Keratinocyte (primary cell): Measurements from ENCODE around the gene DNAH17. TPM values are rescaled to one million over a fixed set of nuclear protein-coding genes. Genes with fewer than 3 reads are reported as not detected.

Experiments used
- DNase-seq: peaks from one replicate; pipeline ENCODE4 v3.0.0-alpha.2; 2011; ENCODE audit warnings: low read depth, missing footprints, low spot score
- FAIRE-seq: peaks from 2 replicates; lab custom pipeline; 2011; peaks lifted over from hg19 to GRCh38; lab: Jason Lieb, UNC
- H2AFZ ChIP-seq: 2 replicates; pipeline ENCODE4 v1.6.0; 2012; ENCODE audit warnings: low read length, control low read depth, inconsistent platforms; ENCODE audit not compliant: control insufficient read depth
- H3K27ac ChIP-seq: 2 replicates; pipeline ENCODE4 v1.5.1; 2011; ENCODE audit warnings: low read length; ENCODE audit not compliant: control insufficient read depth, insufficient read depth
- H3K27me3 ChIP-seq: 3 replicates; pipeline ENCODE4 v1.6.0; 2011; ENCODE audit warnings: low read length; ENCODE audit not compliant: control insufficient read depth, insufficient read depth; ENCODE audit errors: extremely low read depth
- H3K36me3 ChIP-seq, 2 experiments: 2 replicates in 1 of 2; 3 replicates in 1 of 2; pipeline ENCODE4 v1.5.1; 2011; ENCODE audit warnings: low read length in 2 of 2, mild to moderate bottlenecking in 1 of 2; ENCODE audit not compliant: control insufficient read depth in 2 of 2, insufficient read depth in 2 of 2; ENCODE audit errors: extremely low read depth in 1 of 2
- H3K4me1 ChIP-seq: 3 replicates; pipeline ENCODE4 v1.5.1; 2011; ENCODE audit warnings: low read length; ENCODE audit not compliant: control insufficient read depth, insufficient read depth; ENCODE audit errors: extremely low read depth
- H3K4me2 ChIP-seq: 3 replicates; pipeline ENCODE4 v1.6.0; 2011; ENCODE audit warnings: low read depth, low read length; ENCODE audit not compliant: control insufficient read depth, insufficient read depth; ENCODE audit errors: extremely low read depth
- H3K4me3 ChIP-seq, 3 experiments: fragments of 200-600 bp in 1 of 3; sonication (generic) in 1 of 3; 2 replicates in 2 of 3; 3 replicates in 1 of 3; pipeline ENCODE4 v1.5.1; 2011 to 2016; ENCODE audit warnings: low read length in 3 of 3, mild to moderate bottlenecking in 3 of 3, control low read depth in 2 of 3, inconsistent platforms in 1 of 3, low read depth in 1 of 3, mixed read lengths in 1 of 3, mixed run types in 1 of 3, moderate library complexity in 1 of 3; ENCODE audit not compliant: control insufficient read depth in 2 of 3, insufficient read depth in 2 of 3; ENCODE audit errors: extremely low read depth in 1 of 3
- H3K79me2 ChIP-seq: 2 replicates; pipeline ENCODE4 v1.6.0; 2012; ENCODE audit warnings: low read length; ENCODE audit not compliant: control insufficient read depth, insufficient read depth
- H3K9ac ChIP-seq: 3 replicates; pipeline ENCODE4 v1.6.0; 2011; ENCODE audit warnings: low read length; ENCODE audit not compliant: control insufficient read depth, insufficient read depth; ENCODE audit errors: extremely low read depth
- H3K9me1 ChIP-seq: 3 replicates; pipeline ENCODE4 v1.6.0; 2011; ENCODE audit warnings: low read length; ENCODE audit not compliant: control insufficient read depth, insufficient read depth; ENCODE audit errors: extremely low read depth
- H3K9me3 ChIP-seq: 2 replicates; pipeline ENCODE4 v1.5.1; 2012; ENCODE audit warnings: low read depth, low read length; ENCODE audit not compliant: control insufficient read depth
- H4K20me1 ChIP-seq: 3 replicates; pipeline ENCODE4 v1.6.0; 2011; ENCODE audit warnings: low read length; ENCODE audit not compliant: control insufficient read depth, insufficient read depth; ENCODE audit errors: extremely low read depth
- EZH2 ChIP-seq: IDR thresholded peaks from one replicate; pipeline ENCODE4 v1.6.1; 2012; ENCODE audit warnings: inconsistent platforms, mild to moderate bottlenecking, low read length, moderate library complexity
- dilution Hi-C: fragments of 300-500 bp; cut with MboI; formaldehyde crosslinking; loops from one replicate; pipeline ENCODE4 v1.7.0; 2020; ENCODE audit warnings: low sequenced_read_pairs; ENCODE audit not compliant: extremely low pct_ligation_motif_present
- polyA plus RNA-seq, 5 experiments: library from polyadenylated mRNA; depleted of rRNA in 3 of 5; stranded (reverse) in 3 of 5; stranded (forward) in 1 of 5; unstranded in 1 of 5; fragments of >200 nt; gene quantifications; 1 replicate in 1 of 5; 2 replicates in 3 of 5; 3 replicates in 1 of 5; pipeline versions ENCODE4 v1.2.1 to v1.2.3, GENCODE V29; 2011 to 2012; ENCODE audit warnings: missing spikeins in 2 of 5, low read depth in 1 of 5, low replicate concordance in 1 of 5
- TF ChIP-seq, protein P1 (sequence below), 3 experiments: IDR thresholded peaks in 1 of 3; conservative IDR thresholded peaks in 1 of 3; optimal IDR thresholded peaks in 1 of 3; 2 replicates in 2 of 3; 3 replicates in 1 of 3; pipeline versions ENCODE3 to v1.5.1; 2011; ENCODE audit warnings: low read length in 3 of 3, mild to moderate bottlenecking in 3 of 3, moderate library complexity in 2 of 3, control low read depth in 1 of 3, inconsistent platforms in 1 of 3; ENCODE audit not compliant: insufficient read depth in 2 of 3; ENCODE audit errors: extremely low read depth in 1 of 3

DNAH17 gene
- polyA plus RNA-seq, 1 donor (not counting 4 experiments of a cell fraction or from before 2014, with no cell fraction given), result 0.16 TPM

DNA sequence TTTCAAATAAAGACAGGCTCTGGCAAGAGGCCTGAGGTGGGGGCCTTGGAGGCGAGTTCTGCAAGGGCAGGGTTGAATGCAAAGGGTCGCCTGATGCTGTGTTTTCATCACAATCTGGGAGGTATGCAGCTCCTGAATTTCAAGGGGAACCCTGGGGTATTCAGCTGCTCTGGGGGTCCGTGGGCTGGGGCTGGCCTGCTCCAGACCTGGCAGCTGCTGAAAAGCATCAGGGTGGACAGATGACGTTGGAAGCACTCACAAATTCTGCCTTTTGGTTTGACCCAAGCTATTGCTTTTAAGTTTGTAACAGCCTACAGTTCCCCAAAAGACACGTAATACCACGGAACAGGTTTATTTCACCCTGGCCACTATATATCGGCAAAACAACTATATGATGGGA lies 1.3 kb downstream of the DNAH17 start:
- H3K9me3 ChIP-seq, result no peaks in the 10 kb centered on the region
- DNase-seq, result no peak
- H4K20me1 ChIP-seq, result no peaks in the 10 kb centered on the region
- H3K36me3 ChIP-seq, result no peaks in the 10 kb centered on the region
- dilution Hi-C loops, result no loop called here
- H3K27ac ChIP-seq, result no peak overlapping the region
- no peak for FAIRE-seq
- H3K9ac ChIP-seq, result no peak overlapping the region
- no peaks in the 10 kb centered on the region for H3K79me2 ChIP-seq
- H3K27me3 ChIP-seq, result peaks cover 7% of the 10 kb centered on the region
- no peaks in the 10 kb centered on the region for H3K9me1 ChIP-seq
- no peak overlapping the region for H3K4me2 ChIP-seq
- TF ChIP-seq EZH2, result no peak
- TF ChIP-seq, protein P1, sequence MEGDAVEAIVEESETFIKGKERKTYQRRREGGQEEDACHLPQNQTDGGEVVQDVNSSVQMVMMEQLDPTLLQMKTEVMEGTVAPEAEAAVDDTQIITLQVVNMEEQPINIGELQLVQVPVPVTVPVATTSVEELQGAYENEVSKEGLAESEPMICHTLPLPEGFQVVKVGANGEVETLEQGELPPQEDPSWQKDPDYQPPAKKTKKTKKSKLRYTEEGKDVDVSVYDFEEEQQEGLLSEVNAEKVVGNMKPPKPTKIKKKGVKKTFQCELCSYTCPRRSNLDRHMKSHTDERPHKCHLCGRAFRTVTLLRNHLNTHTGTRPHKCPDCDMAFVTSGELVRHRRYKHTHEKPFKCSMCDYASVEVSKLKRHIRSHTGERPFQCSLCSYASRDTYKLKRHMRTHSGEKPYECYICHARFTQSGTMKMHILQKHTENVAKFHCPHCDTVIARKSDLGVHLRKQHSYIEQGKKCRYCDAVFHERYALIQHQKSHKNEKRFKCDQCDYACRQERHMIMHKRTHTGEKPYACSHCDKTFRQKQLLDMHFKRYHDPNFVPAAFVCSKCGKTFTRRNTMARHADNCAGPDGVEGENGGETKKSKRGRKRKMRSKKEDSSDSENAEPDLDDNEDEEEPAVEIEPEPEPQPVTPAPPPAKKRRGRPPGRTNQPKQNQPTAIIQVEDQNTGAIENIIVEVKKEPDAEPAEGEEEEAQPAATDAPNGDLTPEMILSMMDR (optimal IDR thresholded peaks at IDR 0.05 in 1 of 3, IDR thresholded peaks at IDR 0.05 in 1 of 3, conservative IDR thresholded peaks at IDR 0.05 in 1 of 3; ENCODE audit: extremely low read depth in 1 of 3, insufficient read depth in 2 of 3, low read length in 3 of 3), result no peak
- H3K4me1 ChIP-seq, result no peaks in the 10 kb centered on the region
- H2AFZ ChIP-seq, result no peak overlapping the region
- no peak overlapping the region for H3K4me3 ChIP-seq

DNA sequence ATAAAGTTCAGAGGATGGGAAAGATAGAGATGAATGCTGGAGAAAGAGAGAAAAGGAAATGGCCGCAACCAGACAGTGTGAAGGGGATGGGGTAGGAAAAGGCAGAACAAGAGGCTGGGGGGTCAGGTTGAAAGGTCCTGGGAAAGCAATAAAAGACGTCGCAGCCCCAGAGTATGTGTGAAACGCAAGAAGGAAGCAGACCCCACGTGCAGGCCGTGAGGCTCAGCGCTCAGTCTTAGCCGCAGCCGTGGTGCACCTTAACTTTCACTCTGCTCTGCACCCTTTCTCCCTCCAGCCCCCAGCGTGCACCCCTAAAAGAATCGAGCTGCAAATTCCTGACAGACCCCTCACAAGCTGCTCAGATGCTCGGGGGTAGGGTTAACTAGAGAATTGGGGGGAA lies 1.9 kb downstream of the DNAH17 start:
- no peaks in the 10 kb centered on the region for H3K4me1 ChIP-seq
- no peak overlapping the region for H2AFZ ChIP-seq
- DNase-seq (no peak), FAIRE-seq (no peak)
- H3K9me3 ChIP-seq, result no peaks in the 10 kb centered on the region
- no peak overlapping the region for H3K4me3 ChIP-seq
- H3K27ac ChIP-seq, result no peak overlapping the region
- TF ChIP-seq, protein P1 (optimal IDR thresholded peaks at IDR 0.05 in 1 of 3, IDR thresholded peaks at IDR 0.05 in 1 of 3, conservative IDR thresholded peaks at IDR 0.05 in 1 of 3; ENCODE audit: extremely low read depth in 1 of 3, insufficient read depth in 2 of 3, low read length in 3 of 3), result no peak
- TF ChIP-seq EZH2, result no peak
- H3K36me3 ChIP-seq, result no peaks in the 10 kb centered on the region
- H4K20me1 ChIP-seq, result no peaks in the 10 kb centered on the region
- no peak overlapping the region for H3K4me2 ChIP-seq
- H3K27me3 ChIP-seq, result peaks cover 7% of the 10 kb centered on the region
- no peak overlapping the region for H3K9ac ChIP-seq
- dilution Hi-C loops, result no loop called here
- H3K9me1 ChIP-seq, result no peaks in the 10 kb centered on the region
- H3K79me2 ChIP-seq, result no peaks in the 10 kb centered on the region
